ENCODE results near the gene LONRF2.

The LONRF2 gene

GRCh38 chr2:100317634-100318033, 4.7 kb downstream of the LONRF2 start:
- no peak overlapping the region for H4K91ac ChIP-seq (ENCODE audit: low read length)
- H3K9me3 ChIP-seq (ENCODE audit: control insufficient read depth, low read length) = peaks cover 28% of the 10 kb centered on the region
- H3K23ac ChIP-seq (ENCODE audit: low read length in 2 of 2) = no peak overlapping the region
- peaks cover 10% of the 10 kb centered on the region for H3K4me1 ChIP-seq (ENCODE audit: control insufficient read depth, insufficient read depth, low read depth, low read length)
- H2BK120ac ChIP-seq (ENCODE audit: low read depth, low read length) = no peak overlapping the region
- H3K18ac ChIP-seq (ENCODE audit: low read depth in 1 of 2, low read length in 2 of 2) = no peak overlapping the region
- no peak overlapping the region for H3K9ac ChIP-seq (ENCODE audit: low read length)
- no peak overlapping the region for H3K4ac ChIP-seq (ENCODE audit: low read depth in 1 of 2, low read length in 2 of 2)
- no peak overlapping the region for H2BK15ac ChIP-seq (ENCODE audit: low read depth, poor library complexity, severe bottlenecking)
- H3K27ac ChIP-seq (ENCODE audit: low read length, poor library complexity, severe bottlenecking) = no peak overlapping the region
- peaks cover 10 to 27% of the 10 kb centered on the region in 2 experiments for H3K27me3 ChIP-seq (ENCODE audit: control insufficient read depth in 1 of 2, insufficient read depth in 1 of 2, low read length in 2 of 2)
- no peak overlapping the region for H2AFZ ChIP-seq (ENCODE audit: low read depth, low read length)
- H2BK12ac ChIP-seq (ENCODE audit: low read length in 2 of 2) = no peak overlapping the region
- no peak overlapping the region for H2BK5ac ChIP-seq (ENCODE audit: low read depth, low read length, poor library complexity, severe bottlenecking)
- DNase-seq = no peak
- H2AK5ac ChIP-seq (ENCODE audit: low read length, severe bottlenecking) = no peak overlapping the region
- H3K36me3 ChIP-seq (ENCODE audit: control insufficient read depth in 1 of 2, insufficient read depth in 2 of 2, low read depth in 1 of 2, low read length in 2 of 2) = no peaks in the 10 kb centered on the region
- no peak overlapping the region for H3K4me2 ChIP-seq (ENCODE audit: low read length, poor library complexity, severe bottlenecking)
- H3K14ac ChIP-seq (ENCODE audit: low read length in 2 of 2) = no peak overlapping the region
- WGBS = no CpG with 5 or more reads among the region's 1 CpG
- no peak overlapping the region for H4K8ac ChIP-seq (ENCODE audit: low read length)
- H3K79me1 ChIP-seq (replicated peaks; ENCODE audit: low read length, poor library complexity, severe bottlenecking) = no peaks in the 10 kb centered on the region
- H3K4me3 ChIP-seq (ENCODE audit: insufficient read depth in 1 of 2, low read depth in 1 of 2, low read length in 2 of 2) = no peak overlapping the region

GRCh38 chr2:100309973-100310719, 12.2 kb downstream of the LONRF2 start:
- Histone ChIP-seq H2AK5ac (ENCODE audit: low read length, severe bottlenecking) (no peak overlapping the region), H3K27me3 (ENCODE audit: control insufficient read depth in 1 of 2, insufficient read depth in 1 of 2, low read length in 2 of 2) (no peaks in the 10 kb centered on the region), H3K36me3 (ENCODE audit: control insufficient read depth in 1 of 2, insufficient read depth in 2 of 2, low read depth in 1 of 2, low read length in 2 of 2) (no peaks in the 10 kb centered on the region), H2BK15ac (ENCODE audit: low read depth, poor library complexity, severe bottlenecking) (no peak overlapping the region), H4K8ac (ENCODE audit: low read length) (no peak overlapping the region), H3K27ac (ENCODE audit: low read length, poor library complexity, severe bottlenecking) (no peak overlapping the region), H3K4ac (ENCODE audit: low read depth in 1 of 2, low read length in 2 of 2) (no peak overlapping the region), H2BK120ac (ENCODE audit: low read depth, low read length) (no peak overlapping the region), H3K14ac (ENCODE audit: low read length in 2 of 2) (no peak overlapping the region), H3K4me1 (ENCODE audit: control insufficient read depth, insufficient read depth, low read depth, low read length) (no peaks in the 10 kb centered on the region), H2BK12ac (ENCODE audit: low read length in 2 of 2) (no peak overlapping the region), H3K79me1 (replicated peaks; ENCODE audit: low read length, poor library complexity, severe bottlenecking) (no peaks in the 10 kb centered on the region), H3K18ac (ENCODE audit: low read depth in 1 of 2, low read length in 2 of 2) (no peak overlapping the region), H2AFZ (ENCODE audit: low read depth, low read length) (no peak overlapping the region), H3K4me3 (ENCODE audit: insufficient read depth in 1 of 2, low read depth in 1 of 2, low read length in 2 of 2) (no peak overlapping the region), H4K91ac (ENCODE audit: low read length) (no peak overlapping the region), H3K9ac (ENCODE audit: low read length) (no peak overlapping the region), H3K9me3 (ENCODE audit: control insufficient read depth, low read length) (no peaks in the 10 kb centered on the region), H3K4me2 (ENCODE audit: low read length, poor library complexity, severe bottlenecking) (no peak overlapping the region), H3K23ac (ENCODE audit: low read length in 2 of 2) (no peak overlapping the region), H2BK5ac (ENCODE audit: low read depth, low read length, poor library complexity, severe bottlenecking) (no peak overlapping the region)
- 67% methylated on average over 3 of the region's 4 CpGs for WGBS
- DNase-seq = no peak

- Histone ChIP-seq H3K36me3 (ENCODE audit: control insufficient read depth in 1 of 2, insufficient read depth in 2 of 2, low read depth in 1 of 2, low read length in 2 of 2) (no peaks in the 10 kb centered on the region), H3K9me3 (ENCODE audit: control insufficient read depth, low read length) (peaks cover 1% of the 10 kb centered on the region), H3K27me3 (ENCODE audit: control insufficient read depth in 1 of 2, insufficient read depth in 1 of 2, low read length in 2 of 2) (no peaks in the 10 kb centered on the region), H3K18ac (ENCODE audit: low read depth in 1 of 2, low read length in 2 of 2) (no peak overlapping the region), H3K4me1 (ENCODE audit: control insufficient read depth, insufficient read depth, low read depth, low read length) (no peaks in the 10 kb centered on the region), H3K9ac (ENCODE audit: low read length) (no peak overlapping the region), H3K4ac (ENCODE audit: low read depth in 1 of 2, low read length in 2 of 2) (no peak overlapping the region), H3K14ac (ENCODE audit: low read length in 2 of 2) (no peak overlapping the region), H2BK5ac (ENCODE audit: low read depth, low read length, poor library complexity, severe bottlenecking) (no peak overlapping the region), H4K8ac (ENCODE audit: low read length) (no peak overlapping the region), H3K27ac (ENCODE audit: low read length, poor library complexity, severe bottlenecking) (no peak overlapping the region), H3K4me2 (ENCODE audit: low read length, poor library complexity, severe bottlenecking) (no peak overlapping the region), H2BK15ac (ENCODE audit: low read depth, poor library complexity, severe bottlenecking) (no peak overlapping the region), H2BK12ac (ENCODE audit: low read length in 2 of 2) (no peak overlapping the region), H4K91ac (ENCODE audit: low read length) (no peak overlapping the region), H2AFZ (ENCODE audit: low read depth, low read length) (no peak overlapping the region), H3K23ac (ENCODE audit: low read length in 2 of 2) (no peak overlapping the region), H3K4me3 (ENCODE audit: insufficient read depth in 1 of 2, low read depth in 1 of 2, low read length in 2 of 2) (no peak overlapping the region), H2AK5ac (ENCODE audit: low read length, severe bottlenecking) (no peak overlapping the region), H3K79me1 (replicated peaks; ENCODE audit: low read length, poor library complexity, severe bottlenecking) (no peaks in the 10 kb centered on the region), H2BK120ac (ENCODE audit: low read depth, low read length) (no peak overlapping the region)
- DNase-seq = no peak
- WGBS = 100% methylated on average over 2 of the region's 3 CpGs
Measured at GRCh38 chr2:100309311-100309710, 13.0 kb downstream of the LONRF2 start.

GRCh38 chr2:100303744-100304143, 18.6 kb downstream of the LONRF2 start:
- H2BK15ac ChIP-seq (ENCODE audit: low read depth, poor library complexity, severe bottlenecking) = no peak overlapping the region
- H3K27me3 ChIP-seq (ENCODE audit: control insufficient read depth in 1 of 2, insufficient read depth in 1 of 2, low read length in 2 of 2) = peaks cover 0 to 4% of the 10 kb centered on the region in 2 experiments
- H3K14ac ChIP-seq (ENCODE audit: low read length in 2 of 2) = no peak overlapping the region
- no peaks in the 10 kb centered on the region for H3K4me1 ChIP-seq (ENCODE audit: control insufficient read depth, insufficient read depth, low read depth, low read length)
- H3K18ac ChIP-seq (ENCODE audit: low read depth in 1 of 2, low read length in 2 of 2) = no peak overlapping the region
- no peak overlapping the region for H2BK120ac ChIP-seq (ENCODE audit: low read depth, low read length)
- H2BK5ac ChIP-seq (ENCODE audit: low read depth, low read length, poor library complexity, severe bottlenecking) = no peak overlapping the region
- H3K4me2 ChIP-seq (ENCODE audit: low read length, poor library complexity, severe bottlenecking) = no peak overlapping the region
- H3K4me3 ChIP-seq (ENCODE audit: insufficient read depth in 1 of 2, low read depth in 1 of 2, low read length in 2 of 2) = no peak overlapping the region
- peaks cover 10% of the 10 kb centered on the region for H3K9me3 ChIP-seq (ENCODE audit: control insufficient read depth, low read length)
- H3K4ac ChIP-seq (ENCODE audit: low read depth in 1 of 2, low read length in 2 of 2) = no peak overlapping the region
- DNase-seq = no peak
- WGBS = 80% methylated on average over 1 of the region's 1 CpG
- H2AK5ac ChIP-seq (ENCODE audit: low read length, severe bottlenecking) = no peak overlapping the region
- H2AFZ ChIP-seq (ENCODE audit: low read depth, low read length) = no peak overlapping the region
- H4K91ac ChIP-seq (ENCODE audit: low read length) = no peak overlapping the region
- no peaks in the 10 kb centered on the region for H3K79me1 ChIP-seq (replicated peaks; ENCODE audit: low read length, poor library complexity, severe bottlenecking)
- H3K23ac ChIP-seq (ENCODE audit: low read length in 2 of 2) = no peak overlapping the region
- H4K8ac ChIP-seq (ENCODE audit: low read length) = no peak overlapping the region
- H3K36me3 ChIP-seq (ENCODE audit: control insufficient read depth in 1 of 2, insufficient read depth in 2 of 2, low read depth in 1 of 2, low read length in 2 of 2) = no peaks in the 10 kb centered on the region
- H3K9ac ChIP-seq (ENCODE audit: low read length) = no peak overlapping the region
- H3K27ac ChIP-seq (ENCODE audit: low read length, poor library complexity, severe bottlenecking) = no peak overlapping the region
- no peak overlapping the region for H2BK12ac ChIP-seq (ENCODE audit: low read length in 2 of 2)

Measured in mesenchymal stem cell (in vitro differentiated cells and primary cell).